GM18502 (cell line): ENCODE measurements around the gene UBAP2.
"Not testable (repeated sequence)": the region's sequence is repeated elsewhere in the genome, so short reads cannot be mapped to it uniquely, and the experiment has no call there.

Source experiments
- ATAC-seq: cut with Tn5 transposase; IDR thresholded peaks from one replicate; pipeline ENCODE4 v1.9.1; 2021; ENCODE audit warnings: mild to moderate bottlenecking; ENCODE audit not compliant: unreplicated experiment, poor library complexity

The UBAP2 gene

GRCh38 chr9:33988219-33988890, 60.3 kb downstream of the UBAP2 start:
- ATAC-seq: peak; percentile 100

DNA sequence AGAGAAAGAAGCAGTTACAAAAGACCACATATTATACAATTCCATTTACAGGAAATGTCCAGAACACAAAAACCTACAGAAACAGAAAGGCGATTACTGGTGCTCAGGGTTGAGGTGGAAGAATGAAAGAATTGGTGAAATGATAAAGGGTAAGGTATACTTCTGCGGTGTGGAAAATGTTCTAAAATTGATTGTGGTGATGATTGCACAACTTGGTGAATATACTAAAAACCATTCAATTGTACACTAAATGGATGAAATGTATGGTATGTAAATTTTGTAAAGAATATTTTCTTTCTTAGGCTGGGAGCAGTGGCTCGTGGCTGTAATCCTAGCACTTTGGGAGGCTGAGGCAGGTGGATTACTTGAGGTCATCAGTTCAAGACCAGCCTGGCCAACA, 72.3 kb downstream of the UBAP2 start:
- ATAC-seq: no peak

DNA sequence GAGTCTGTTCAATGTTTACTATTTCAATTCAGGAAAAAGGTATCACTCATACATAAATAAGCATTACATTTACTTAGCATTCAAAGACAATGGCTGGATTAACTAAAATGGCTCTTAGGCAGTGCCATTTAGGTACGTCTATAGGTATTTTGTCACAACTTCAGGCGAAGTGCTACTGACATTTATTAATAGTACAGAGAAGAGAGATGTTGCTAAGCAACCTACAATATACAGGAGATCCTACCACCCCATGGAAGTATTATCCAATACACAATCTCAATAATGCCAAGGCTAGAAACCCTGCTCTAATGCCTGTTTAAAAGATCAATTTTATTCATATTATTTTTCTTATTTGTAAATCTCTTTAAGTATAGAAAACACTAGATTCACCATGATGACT, 76.0 kb downstream of the UBAP2 start:
- no peak for ATAC-seq

- no peak for ATAC-seq
Measured at GRCh38 chr9:33964086-33964768, 84.5 kb downstream of the UBAP2 start.

DNA sequence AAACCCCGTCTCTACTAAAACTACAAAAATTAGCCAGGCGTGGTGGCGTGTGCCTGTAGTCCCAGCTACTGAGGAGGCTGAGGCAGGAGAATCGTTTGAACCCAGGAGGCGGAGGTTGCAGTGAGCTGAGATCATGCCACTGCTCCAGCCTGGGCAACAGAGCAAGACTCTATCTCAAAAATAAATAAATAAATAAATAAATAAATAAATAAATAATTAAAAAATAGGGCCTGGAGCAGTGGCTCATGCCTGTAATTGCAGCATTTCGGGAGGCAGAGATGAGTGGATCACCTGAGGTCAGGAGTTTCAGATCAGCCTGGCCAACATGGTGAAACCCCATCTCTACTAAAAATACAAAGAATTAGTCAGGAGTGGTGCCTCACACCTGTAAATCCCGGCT, 86.2 kb downstream of the UBAP2 start:
- not testable (repeated sequence) for ATAC-seq

DNA sequence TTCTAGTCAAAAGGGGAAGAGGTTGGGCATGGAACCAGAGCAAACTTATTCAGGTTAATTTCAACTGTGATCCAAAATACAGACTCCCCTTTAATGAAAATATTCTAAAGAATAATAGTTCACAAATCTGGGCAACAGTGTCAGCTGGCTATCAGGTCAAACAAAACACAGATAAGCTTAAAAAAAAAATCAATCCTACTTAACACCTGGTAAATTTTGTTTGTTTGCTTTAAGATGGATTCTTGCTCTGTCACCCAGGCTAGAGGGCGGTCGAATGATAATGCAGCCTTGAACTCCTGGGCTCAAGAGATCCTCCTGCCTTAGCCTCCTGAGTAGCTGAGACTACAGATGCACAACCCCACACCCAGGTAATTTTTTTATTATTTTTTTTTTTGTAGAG, 89.0 kb downstream of the UBAP2 start:
- ATAC-seq: no peak

DNA sequence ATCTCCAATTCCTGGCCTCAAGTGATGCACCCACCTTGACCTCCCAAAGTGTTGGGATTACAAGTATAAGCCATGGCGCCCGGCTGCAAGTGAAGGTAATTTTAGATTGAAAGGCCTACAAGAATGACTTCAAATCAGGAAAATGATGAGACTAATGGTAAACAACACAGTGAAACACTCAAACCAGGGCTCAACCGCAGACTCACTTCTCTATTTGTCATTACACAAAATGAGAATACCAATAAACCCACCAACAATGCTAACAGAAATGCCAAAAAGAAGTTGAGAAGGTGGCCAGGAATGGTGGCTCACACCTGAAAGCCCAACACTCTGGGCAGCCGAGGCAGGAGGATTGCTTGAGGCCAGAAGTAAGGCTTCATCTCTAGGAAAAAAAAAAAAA, 92.1 kb downstream of the UBAP2 start:
- ATAC-seq: no peak

- no peak for ATAC-seq
Measured at GRCh38 chr9:33952066-33952465, 96.6 kb downstream of the UBAP2 start.

DNA sequence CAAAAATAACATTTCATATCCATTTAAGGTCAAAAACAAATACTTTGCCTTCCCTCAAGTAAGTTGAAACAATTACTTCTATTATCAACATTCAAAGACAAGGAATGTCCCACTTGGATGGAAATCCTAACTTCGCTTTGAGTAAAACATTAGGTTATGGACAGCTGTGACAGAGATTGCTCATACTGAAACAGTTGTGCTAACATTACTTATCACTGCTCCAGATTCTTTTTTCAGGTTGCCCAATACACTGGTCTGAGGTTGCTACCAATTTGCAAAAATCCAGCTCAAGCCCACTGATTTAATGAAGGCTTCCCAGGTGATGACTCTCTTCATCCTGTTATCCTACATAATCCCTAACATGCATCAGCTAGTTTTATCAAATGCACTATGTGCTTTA, 98.3 kb downstream of the UBAP2 start:
- no peak for ATAC-seq

GRCh38 chr9:33946779-33947535, 101.7 kb downstream of the UBAP2 start:
- ATAC-seq: no peak

GRCh38 chr9:33943389-33943788, 105.3 kb downstream of the UBAP2 start:
- no peak for ATAC-seq

DNA sequence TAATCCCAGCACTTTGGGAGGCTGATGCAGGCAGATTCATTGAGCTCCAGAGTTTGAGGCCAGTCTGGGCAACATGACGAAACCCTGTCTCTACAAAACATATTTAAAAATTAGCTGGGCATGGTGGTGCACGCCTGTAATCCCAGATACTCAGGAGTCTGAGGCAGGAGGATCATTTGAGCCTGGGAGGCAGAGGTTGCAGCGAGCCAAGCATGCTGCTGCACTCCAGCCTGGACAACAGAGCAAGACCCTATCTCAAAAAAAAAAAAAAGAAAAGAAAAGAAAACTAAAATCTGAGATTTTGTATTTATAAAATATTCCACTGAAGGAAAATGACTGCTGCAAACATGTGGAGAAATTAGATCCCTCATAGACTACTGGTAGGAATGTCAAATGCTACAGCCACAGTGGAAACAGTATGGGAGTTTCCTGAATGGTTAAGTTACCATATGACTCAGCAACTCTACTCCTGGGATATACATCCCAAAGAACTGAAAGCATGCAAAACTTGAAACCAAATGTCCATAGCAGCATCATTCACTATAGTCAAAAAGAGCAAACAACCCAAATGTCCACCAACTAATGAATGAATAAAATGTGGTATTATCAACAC, 106.1 kb downstream of the UBAP2 start:
- no peak for ATAC-seq

DNA sequence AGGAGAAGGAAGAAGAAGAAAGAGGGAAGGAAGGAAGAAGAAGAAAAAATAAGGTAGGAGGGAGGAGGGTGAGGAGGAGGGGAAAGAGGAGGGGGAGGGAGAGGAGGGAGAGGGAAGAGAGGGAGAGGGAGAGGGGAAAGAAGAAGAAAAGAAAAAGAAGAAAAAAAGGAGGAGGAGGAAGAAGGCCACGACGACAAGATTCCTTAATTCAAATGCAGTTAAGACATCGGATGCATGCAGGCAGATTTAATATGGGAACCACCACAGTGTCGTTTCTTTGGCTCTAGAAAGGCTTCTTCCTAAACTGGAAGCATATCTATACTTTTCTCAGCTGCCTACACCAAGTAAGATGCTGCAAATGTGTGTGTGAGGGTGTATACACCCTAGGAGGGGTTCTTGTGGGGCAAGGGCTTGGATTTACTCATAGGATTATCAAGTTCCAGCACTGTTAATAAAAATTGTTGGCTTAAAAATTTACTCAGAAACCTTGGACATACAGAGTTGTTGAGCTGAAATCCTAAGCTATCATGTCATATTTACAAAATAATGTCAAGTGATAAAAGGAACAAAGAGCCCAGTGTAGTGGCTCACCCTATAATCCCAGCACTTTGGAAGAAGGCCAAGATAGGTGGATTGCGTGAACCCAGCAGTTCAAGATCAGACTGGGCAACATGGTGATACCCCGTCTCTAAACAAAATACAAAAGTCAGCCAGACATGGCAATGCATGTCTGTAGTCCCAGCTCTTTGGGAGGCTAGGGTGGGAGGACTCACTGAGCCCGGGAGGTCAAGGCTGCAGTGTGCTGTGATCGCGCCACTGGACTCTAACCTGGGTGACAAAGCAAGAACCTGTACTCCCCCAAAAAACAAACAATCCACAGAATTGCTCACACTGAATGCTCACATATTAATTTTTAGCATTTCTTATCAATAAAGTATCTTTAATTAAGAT, 108.5 kb downstream of the UBAP2 start:
- no peak for ATAC-seq

GRCh38 chr9:33934188-33934878, 114.4 kb downstream of the UBAP2 start:
- no peak for ATAC-seq

GRCh38 chr9:33932078-33932807, 116.4 kb downstream of the UBAP2 start:
- ATAC-seq: no peak

DNA sequence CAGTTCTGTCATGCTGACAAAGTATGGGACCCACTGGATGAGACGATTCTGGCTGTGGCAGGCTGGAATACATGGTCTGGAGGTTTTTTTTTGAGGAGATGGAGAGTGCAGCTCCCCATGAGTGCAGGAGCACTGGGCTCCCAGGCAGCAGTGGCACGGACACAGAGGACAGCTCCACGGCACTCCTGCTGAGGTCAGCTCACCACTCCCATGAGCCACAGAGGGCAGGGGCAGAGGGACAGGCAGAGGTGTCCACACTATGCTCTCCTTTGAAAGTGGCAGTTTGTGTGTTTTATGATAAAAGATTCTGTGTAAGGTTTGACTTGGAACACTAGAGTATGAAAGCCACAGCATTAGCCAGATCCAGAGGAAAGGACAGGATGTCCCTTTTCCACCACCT, 117.4 kb downstream of the UBAP2 start:
- no peak for ATAC-seq

DNA sequence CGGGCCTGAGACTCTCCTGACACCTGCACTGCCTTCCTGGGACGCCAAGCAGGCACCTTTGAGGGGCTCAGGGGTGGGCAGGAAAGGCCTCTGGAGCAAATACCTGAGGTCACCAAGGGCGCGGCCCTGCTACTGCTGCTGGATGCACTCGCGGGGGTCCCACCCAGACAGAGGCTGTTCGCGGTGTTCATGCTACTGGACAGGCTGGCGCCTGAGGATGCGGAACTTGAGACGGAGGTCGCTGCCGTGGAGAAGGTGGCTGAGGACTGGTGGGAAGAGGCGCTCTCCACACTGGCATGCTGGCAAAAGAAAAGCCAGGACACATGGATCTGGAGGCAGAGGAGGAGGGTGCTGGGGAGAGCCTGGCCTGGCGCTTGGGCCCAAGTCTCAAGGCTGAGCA, 121.0 kb downstream of the UBAP2 start:
- ATAC-seq: no peak

GRCh38 chr9:33926746-33927485, 121.8 kb downstream of the UBAP2 start:
- no peak for ATAC-seq
